GM21786 (cell line): ENCODE results near the gene MRTO4.
"Not testable (repeated sequence)": the region's sequence is repeated elsewhere in the genome, so short reads cannot be mapped to it uniquely, and the experiment has no call there.

Source experiments
- ATAC-seq: cut with Tn5 transposase; IDR thresholded peaks from one replicate; pipeline ENCODE4 v1.9.1; 2021; ENCODE audit not compliant: unreplicated experiment

Gene MRTO4

DNA sequence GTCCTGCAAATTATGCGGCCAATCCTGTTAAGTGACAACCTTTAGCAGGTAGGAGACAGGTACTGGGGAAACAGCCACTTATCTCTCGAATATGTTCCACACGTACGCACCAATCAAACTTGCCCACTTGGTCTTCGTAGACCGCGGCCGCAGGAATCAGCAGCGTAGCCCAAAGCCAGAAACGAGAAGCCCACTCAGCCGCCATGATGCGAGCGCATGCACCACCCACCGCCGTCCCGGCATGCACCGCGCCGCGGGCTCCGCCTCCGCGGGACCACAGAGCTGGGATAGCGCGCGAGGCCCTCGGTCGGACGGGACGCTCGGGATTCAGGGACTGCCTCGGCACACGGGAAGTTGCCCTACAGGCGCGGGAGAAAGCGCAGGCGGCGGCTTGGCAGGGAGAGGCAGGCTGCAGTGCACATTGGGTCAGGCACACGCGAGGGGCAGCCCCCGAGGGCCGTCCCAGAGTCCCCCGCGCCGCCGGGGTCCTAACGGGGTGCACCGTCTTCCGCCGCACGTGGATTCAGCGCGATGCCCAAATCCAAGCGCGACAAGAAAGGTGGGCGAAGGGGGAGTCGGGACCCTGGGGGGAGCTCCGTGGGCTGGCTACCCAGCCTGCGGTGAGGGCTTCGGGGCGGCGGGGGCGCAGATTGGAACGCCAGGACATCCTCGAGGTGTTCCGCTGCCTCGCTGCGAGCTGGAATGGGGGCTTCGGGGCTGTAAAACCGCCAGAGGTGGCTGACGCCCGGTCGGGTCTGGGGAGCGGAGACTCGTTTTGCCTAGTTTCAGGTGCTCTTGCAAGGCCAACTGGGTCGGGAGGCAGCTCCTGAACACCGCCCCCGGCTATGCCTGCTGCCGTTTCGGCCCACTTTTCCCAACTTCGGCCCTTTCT is at the start of gene MRTO4, which contains the start of gene EMC1:
MRTO4 (plus strand) TSS at position 501 of the 892 bp plus-strand sequence; CDS start at position 532, 31 bp downstream.
EMC1 (minus strand) TSS at position 220 of the 892 bp plus-strand sequence; CDS start at position 205, 15 bp downstream.
- peak; percentile 82 for ATAC-seq

DNA sequence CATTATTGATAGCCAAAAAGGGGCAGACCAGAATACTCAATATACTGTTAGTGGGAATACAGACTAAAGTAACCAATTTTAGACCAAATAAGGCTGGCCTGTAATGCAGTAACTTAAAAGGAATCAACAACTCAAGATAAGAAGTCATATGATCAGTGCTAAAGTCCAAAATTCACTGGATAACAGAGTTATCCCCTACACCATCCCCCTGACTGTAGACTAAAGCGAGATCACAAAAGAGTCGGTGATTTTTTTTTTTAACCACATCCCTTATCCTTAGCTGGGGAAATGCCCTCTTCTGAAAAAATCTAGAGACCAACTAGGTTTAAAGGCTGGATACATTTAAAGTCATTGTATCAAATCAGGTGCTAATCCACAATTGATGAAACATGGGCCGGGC is 49.2 kb upstream of the MRTO4 start:
- ATAC-seq: no peak

DNA sequence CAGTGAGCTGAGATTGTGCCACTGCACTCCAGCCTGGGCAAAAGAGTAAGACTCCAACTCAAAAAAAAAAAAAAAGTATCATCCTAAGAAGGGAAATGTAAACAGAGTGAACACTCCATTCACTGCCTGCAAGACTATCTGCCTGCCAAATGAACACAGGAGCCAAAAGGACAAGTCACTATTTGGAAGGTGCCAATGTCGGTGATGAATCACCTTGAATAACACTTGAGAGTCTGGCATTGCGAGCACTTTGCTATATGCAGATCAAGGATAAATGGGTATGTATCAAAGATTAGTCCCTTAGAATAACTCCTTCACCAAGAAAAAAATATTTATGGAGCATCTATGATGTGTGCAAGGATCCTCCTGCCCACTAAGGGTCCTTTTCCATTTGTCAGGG is 48.2 kb upstream of the MRTO4 start:
- ATAC-seq: no peak

DNA sequence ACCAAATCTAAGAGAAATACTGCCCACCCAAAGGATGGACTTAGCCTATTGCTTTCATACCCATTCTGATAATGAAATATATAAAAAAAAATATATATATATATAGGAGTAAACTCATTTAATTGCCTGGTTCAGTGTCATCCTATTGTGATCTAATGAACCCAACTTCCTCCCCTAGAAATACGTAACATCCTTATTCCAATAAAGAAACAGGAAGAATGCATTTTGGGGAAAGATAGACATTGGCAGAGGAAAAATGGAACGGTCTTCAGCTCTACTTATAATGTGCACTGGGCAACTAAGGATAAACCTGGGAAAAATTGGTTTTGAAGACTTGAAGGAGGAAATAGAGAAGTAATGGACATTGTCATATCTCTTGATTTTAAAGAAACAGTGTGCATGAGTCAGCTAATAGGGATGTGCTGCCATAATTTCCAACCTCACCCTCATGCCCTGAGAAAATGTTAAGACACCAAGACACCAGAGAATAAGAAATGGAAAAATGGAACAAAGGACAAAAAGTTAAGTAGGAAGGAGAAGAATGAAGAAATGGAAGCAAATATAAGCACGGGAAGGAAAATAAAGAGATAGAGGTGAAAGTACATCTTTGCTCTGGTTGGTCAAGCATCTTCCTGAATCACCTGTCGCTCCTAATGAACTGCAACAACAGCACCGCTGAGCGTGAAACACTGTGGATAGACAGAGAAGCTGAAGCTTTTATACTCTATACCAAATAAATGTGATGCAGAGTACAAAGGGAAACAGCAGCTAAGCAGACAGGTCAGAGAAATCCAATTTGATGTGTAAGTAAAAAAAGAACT is 46.9 kb upstream of the MRTO4 start:
- no peak for ATAC-seq

DNA sequence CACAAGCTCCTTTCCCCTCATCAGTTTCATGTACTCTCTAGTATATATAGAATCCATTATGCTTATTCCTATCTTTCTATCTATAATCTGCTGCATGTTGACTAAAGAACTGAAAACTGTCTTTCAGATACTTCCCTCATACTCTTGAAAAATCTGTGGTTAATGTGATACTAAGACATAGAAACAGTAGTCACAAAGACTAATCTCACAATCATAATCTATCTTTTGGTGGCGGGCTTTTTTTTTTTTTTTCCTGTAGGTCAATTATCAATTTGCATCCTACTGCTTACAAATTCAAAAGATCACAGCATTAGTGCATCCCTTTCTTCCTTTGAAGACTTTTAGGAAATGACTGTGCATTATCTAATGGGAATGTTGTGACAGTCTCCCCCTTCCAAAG is 46.2 kb upstream of the MRTO4 start:
- ATAC-seq: no peak

DNA sequence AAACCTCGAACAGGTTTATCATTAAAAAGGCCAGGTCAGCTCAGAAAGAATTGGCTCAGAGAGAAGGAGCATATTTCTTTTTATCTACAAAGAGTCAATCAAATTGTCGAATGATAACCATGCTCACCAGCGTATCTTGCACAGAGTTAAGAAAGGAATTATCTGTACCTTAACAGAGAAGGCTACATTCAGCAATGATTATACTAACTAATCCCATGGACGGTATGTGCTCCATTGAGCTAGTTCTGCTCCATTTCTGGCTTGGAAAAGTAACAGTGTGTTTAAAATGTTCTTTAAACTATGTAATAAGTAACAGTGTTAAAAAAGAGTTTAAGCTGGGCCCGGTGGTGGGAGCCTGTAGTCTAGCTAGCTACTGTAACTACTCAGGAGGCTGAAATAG is 45.8 kb upstream of the MRTO4 start:
- no peak for ATAC-seq

GRCh38 chr1:19206947-19207346 is 44.7 kb upstream of the MRTO4 start:
- no peak for ATAC-seq

DNA sequence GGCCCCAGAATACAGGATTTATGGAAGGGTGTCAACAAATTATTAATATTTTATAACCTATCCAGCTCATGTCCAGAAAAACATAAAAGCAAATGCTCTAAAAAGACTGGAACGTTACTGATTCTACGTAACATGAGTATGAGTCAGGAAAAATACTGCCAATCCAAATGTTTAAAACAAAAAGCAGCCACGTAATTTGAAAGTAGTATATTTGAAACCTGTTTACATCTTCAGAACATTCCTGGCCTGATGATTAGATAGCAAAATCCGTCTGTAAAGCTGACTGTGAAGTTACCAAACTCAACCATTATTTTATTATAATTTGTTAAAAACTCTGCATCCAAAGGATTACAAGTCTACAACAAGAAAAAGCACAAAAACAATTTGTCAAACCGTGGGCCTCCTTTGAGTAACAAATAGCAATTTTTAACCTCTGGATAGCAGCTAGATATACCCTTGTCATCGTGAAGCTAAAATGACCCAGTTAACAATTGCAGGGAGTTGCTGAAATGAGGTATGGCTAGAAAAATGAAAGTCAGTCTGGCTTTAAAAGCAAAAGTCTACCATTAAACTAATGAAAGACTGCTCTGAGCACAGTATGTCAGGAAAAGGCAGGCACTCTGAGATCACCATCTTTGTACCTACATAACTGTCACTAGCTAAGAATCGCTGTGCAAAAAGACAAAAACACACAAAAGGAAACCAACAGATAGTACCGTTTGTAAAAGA is 42.7 kb upstream of the MRTO4 start:
- no peak for ATAC-seq

- peak; percentile 43 for ATAC-seq
Measured at GRCh38 chr1:19209439-19209989, 42.1 kb upstream of the MRTO4 start.

DNA sequence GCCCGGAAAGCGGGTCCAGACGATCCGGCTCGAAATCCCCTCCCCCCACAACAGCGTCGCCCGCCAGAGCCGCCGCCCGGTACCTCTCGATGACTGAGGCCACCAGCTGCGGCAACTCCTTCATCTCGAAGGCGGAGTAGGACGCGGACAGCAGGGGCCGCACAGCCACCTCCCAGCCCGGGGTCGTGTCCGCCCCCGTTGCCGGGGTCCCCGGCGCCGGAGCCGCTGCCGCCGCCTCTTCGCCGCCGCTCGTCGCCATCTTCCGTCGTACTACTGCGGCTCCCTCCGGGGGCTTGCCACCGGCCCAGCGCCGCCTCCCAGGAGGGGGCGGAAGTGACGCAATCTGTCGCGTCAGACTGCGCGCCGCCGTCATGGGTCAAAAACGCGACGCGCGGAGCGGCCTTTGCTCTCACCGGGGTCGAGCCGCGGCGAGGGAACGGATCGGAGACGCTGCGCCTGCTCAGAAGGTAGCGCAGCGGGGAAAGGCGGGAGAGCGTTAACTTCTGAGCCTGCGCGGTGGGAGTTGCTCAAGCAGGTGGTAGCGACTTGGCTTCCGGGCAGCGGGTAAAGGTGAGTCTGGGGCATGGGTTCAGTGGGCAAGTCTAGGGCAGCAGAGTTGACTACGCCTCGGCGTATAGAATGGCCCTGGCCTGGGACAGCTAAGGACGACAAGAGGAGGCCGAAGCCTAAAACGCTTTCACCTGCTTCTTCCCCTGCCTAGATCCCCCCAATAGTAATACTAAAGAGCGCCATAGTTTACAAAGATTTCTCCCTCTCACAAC is 41.4 kb upstream of the MRTO4 start, which contains the start of gene UBR4:
UBR4 (minus strand) TSS at position 277 of the 782 bp plus-strand sequence; CDS start at position 259, 18 bp downstream.
- peak; percentile 75 for ATAC-seq

GRCh38 chr1:19210772-19211549 is 40.6 kb upstream of the MRTO4 start:
- ATAC-seq: no peak

DNA sequence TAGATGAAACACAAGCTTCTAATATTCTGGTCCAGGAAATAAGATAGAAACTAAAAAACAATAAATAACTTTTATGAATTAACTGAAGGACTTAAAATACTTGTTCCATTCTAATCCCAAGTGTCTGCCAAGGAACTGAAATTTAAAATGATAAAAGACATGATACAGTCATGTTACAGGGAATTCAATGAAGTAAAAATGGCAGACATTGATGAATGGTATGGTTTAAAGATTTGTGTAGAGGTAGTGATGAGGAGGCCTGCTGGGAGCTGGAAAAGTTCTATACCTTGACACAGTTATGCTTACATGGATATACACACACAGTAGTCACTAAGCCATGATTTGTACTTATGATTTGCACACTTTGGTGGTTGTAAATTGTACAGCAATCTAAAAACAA is 39.4 kb upstream of the MRTO4 start:
- ATAC-seq: no peak

GRCh38 chr1:19213580-19213979 is 38.0 kb upstream of the MRTO4 start:
- no peak for ATAC-seq

DNA sequence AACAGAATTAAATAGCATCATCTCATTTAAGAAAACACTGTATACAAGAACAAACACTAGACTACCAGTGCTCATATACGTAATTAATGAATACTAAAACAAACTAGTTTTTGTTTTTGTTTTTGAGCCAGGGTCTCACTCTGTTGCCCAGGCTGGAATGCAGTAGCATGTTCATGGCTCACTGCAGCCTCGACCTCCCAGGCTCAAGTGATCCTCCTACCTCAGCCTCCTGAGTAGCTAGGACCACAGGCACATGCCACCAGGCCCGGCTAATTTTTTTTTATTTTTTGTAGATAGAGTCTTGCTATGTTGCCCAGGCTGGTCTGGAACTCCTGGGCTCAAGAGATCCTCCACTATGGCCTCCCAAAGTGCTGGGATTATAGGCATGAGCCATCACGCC is 35.0 kb upstream of the MRTO4 start:
- not testable (repeated sequence) for ATAC-seq

DNA sequence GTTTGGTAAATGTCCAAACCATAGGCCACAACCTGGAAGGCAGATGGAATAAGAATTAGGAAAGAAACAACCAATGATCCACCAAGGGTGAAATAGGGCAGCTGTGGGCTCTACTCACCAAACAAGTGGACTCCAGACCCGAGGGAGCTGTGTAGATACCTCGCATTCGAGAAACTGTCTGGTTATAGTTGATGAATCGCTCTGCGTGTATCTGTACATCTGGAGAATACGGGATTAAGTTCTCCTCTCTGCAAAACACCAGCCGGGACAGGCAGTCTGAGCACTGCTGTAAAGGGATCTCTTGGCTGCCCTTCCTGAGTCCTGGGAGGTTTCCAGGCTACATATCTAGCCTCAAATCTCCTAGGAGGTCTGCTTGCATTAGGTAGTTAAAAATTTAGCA is 32.2 kb upstream of the MRTO4 start:
- no peak for ATAC-seq

GRCh38 chr1:19220080-19220846 is 31.3 kb upstream of the MRTO4 start:
- no peak for ATAC-seq

- ATAC-seq: no peak
Measured at GRCh38 chr1:19220991-19221390, 30.6 kb upstream of the MRTO4 start.

DNA sequence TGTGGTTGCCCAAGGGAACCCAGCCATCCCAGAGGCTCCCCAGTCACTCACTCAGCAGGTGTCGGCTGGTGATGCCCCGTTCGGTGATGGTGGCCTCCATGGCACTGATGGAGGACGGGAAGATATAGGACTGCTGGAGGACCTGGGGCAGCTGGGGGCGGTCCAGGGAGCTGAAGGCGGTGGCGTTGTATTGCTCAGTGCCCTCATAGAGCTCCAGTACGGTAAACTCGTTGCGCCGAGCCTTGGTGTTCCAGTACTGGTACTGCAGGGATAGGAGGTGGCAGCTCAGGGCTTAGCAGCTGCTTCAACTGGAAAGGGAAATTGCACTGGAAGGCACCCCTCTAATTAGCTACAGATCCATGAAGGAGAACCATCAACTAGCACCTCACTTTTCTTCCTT is 29.0 kb upstream of the MRTO4 start:
- no peak for ATAC-seq
